ENCODE data around the gene ZNF226.
A peak's percentile ranks its signal among the peaks of the same experiment; 100 is the strongest.
"Not testable (repeated sequence)": the region's sequence is repeated elsewhere in the genome, so short reads cannot be mapped to it uniquely, and the experiment has no call there.

ZNF226 gene

DNA sequence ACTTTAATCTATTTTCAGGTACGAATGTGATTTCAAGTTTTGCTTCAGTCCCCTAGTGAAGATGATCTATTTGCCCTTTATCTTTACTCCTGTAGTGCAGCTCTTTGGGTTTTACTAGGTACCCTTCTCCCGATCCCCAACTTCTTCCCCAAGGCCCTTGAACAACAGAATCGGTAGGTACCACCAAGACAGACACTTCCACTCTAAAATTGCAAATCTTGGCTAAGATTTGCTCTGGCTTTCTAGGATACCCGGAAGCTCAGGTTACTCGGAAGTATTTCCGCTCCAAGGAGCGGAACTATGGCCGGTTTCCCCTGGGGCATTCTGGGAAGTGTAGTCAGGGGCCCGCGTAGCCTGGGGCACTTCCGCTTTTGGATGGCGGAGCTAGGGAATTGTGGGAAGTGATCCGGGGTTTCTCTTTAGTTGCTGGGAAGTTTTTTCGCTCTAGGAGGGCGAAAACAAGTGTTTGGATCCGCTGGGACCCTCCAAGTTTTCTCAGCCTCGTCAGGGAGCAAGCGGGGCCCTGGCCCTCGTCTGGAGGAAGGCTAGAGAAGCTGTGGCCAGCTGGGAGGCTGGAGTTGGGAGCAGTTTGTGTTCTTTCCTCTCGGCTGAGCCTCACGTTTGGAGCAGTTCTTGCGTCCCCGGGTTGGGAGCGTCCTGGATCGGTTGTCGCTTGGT, 42.4 kb downstream of the ZNF226 start:
- FAIRE-seq, result no peak
- peak; percentile 92 for DNase-seq (ENCODE audit: low spot score)

DNA sequence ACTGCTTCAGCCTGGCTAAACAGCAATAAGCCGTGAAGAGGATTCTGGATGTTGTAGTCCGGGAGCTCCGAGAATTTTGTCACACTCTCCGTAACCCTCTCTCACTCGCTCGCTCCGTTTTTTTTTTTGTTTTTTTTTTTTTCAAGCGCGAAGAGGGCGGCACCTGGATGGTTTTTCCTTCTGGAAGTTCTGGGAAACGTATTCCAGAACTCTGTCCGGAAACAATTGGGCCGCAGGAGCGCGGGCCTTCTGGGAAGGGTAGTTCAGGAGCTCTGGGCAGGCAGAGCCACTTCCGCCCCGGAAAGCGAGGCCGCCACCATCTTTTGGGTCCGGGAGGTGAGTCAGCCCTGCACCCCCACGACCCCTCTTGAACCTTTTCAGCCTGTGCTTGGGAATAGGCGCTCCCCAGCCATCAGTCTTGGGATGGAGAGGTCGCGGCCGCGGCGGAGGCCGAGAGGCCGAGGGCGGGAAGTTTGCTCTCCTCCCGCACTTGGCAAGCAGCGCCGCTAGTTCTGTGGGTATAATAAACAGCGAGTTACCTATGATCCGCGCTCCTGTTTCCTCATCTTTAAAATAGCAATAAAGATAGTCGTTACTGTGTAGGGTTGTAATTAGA, 47.5 kb downstream of the ZNF226 start, which contains the start of gene ZNF227:
Gene ZNF227, plus strand, starts transcription at position 283 of the 616 bp plus-strand sequence. CDS start 5,261 bp downstream, outside the sequence.
- DNase-seq (ENCODE audit: low spot score) (peak; percentile 91), FAIRE-seq (peak; percentile 50)

DNA sequence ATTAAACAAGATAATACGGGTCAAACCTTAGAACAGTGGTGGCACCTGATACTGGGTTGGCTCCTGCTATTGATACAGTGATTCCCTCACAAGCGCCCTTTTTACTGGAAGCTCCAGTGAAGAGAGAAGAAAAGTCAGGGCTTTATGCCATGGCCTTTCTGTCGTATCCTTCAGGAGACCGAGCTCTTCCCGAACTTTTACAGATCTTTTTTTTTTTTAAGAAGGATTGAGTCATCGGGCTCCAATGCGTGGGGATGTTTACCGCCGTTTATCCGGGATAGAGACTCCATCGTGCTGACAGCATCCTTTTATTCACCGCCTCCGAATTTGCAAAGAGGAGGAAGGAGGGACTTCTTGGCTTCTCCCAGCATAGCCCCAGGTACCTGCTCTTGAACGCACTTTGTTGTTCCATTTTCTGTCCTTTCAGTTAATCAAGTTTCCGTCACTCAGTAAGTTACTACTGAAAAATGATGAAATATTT, 48.0 kb downstream of the ZNF226 start:
- FAIRE-seq (no peak), DNase-seq (ENCODE audit: low spot score) (peak; percentile 21)

DNA sequence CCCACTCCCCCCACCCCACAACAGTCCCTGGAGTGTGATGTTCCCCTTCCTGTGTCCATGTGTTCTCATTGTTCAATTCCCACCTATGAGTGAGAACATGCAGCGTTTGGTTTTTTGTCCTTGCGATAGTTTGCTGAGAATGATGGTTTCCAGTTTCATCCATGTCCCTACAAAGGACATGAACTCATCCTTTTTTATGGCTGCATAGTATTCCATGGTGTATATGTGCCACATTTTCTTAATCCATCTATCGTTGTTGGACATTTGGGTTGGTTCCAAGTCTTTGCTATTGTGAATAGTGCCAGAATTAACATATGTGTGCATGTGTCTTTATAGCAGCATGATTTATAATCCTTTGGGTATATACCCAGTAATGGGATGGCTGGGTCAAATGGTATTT, 55.0 kb downstream of the ZNF226 start:
- not testable (repeated sequence) for DNase-seq (ENCODE audit: low spot score); FAIRE-seq

DNA sequence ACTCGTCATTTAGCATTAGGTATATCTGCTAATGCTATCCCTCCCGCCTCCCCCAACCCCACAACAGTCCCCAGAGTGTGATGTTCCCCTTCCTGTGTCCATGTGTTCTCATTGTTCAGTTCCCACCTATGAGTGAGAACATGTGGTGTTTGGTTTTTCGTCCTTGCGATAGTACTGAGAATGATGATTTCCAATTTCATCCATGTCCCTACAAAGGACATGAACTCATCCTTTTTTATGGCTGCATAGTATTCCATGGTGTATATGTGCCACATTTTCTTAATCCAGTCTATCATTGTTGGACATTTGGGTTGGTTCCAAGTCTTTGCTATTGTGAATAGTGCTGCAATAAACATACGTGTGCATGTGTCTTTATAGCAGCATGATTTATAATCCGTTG, 55.9 kb downstream of the ZNF226 start:
- DNase-seq (ENCODE audit: low spot score); FAIRE-seq: not testable (repeated sequence)

DNA sequence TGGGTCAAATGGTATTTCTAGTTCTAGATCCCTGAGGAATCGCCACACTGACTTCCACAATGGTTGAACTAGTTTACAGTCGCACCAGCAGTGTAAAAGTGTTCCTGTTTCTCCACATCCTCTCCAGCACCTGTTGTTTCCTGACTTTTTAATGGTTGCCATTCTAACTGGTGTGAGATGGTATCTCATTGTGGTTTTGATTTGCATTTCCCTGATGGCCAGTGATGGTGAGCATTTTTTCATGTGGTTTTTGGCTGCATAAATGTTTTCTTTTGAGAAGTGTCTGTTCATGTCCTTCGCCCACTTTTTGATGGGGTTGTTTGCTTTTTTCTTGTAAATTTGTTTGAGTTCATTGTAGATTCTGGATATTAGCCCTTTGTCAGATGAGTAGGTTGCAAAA, 56.4 kb downstream of the ZNF226 start:
- not testable (repeated sequence) for DNase-seq (ENCODE audit: low spot score); FAIRE-seq
